HepG2 (cell line): ENCODE results near the gene ATP4A. TPM values are rescaled to one million over a fixed set of nuclear protein-coding genes. Genes with fewer than 3 reads are reported as not detected.

Experiments used
- HMG20A ChIP-seq: IDR thresholded peaks from 2 replicates; pipeline ENCODE4 v1.6.1; 2016; ENCODE audit warnings: borderline replicate concordance
- JUN ChIP-seq: sonication (generic); formaldehyde crosslinking; IDR thresholded peaks from 2 replicates; pipeline ENCODE4 v1.4.0; 2020; ENCODE audit warnings: mild to moderate bottlenecking, missing genetic modification reagents
- KDM1A ChIP-seq: IDR thresholded peaks from 2 replicates; pipeline ENCODE4 v1.6.1; 2016; ENCODE audit warnings: missing compliant biosample characterization
- MAX ChIP-seq: IDR thresholded peaks from 2 replicates; pipeline ENCODE4 v1.6.1; 2012; ENCODE audit warnings: inconsistent platforms
- MED1 ChIP-seq: sonication (generic); formaldehyde crosslinking; IDR thresholded peaks from 2 replicates; pipeline ENCODE4 v1.4.0; 2020; ENCODE audit warnings: missing genetic modification reagents
- MLX ChIP-seq: IDR thresholded peaks from 2 replicates; pipeline ENCODE4 v1.6.1; 2016
- MYPOP ChIP-seq: sonication (generic); formaldehyde crosslinking; IDR thresholded peaks from 2 replicates; pipeline ENCODE4 v1.8.1; 2023; ENCODE audit warnings: mild to moderate bottlenecking, moderate library complexity, missing genetic modification reagents
- NR2C2 ChIP-seq: sonication (generic); formaldehyde crosslinking; IDR thresholded peaks from 2 replicates; pipeline ENCODE4 v1.4.0; 2020; ENCODE audit warnings: missing genetic modification reagents, mild to moderate bottlenecking, moderate library complexity, borderline replicate concordance
- RCOR2 ChIP-seq: IDR thresholded peaks from 2 replicates; pipeline ENCODE4 v1.6.1; 2016; ENCODE audit warnings: missing biosample characterization, missing genetic modification reagents
- SKI ChIP-seq: fragments of 450-650 bp; IDR thresholded peaks from one replicate; pipeline ENCODE4 v1.6.1; 2018; ENCODE audit warnings: mild to moderate bottlenecking; ENCODE audit not compliant: partially characterized antibody
- TBX2 ChIP-seq: sonication (generic); formaldehyde crosslinking; IDR thresholded peaks from 2 replicates; pipeline ENCODE4 v1.5.0; 2020; ENCODE audit warnings: missing genetic modification reagents, mild to moderate bottlenecking, borderline replicate concordance
- TCF7L2 ChIP-seq: IDR thresholded peaks from 2 replicates; pipeline ENCODE4 v1.6.1; 2011; ENCODE audit warnings: mild to moderate bottlenecking, low read depth, low read length, moderate library complexity
- THAP8 ChIP-seq: sonication (generic); formaldehyde crosslinking; IDR thresholded peaks from 2 replicates; pipeline ENCODE4 v1.5.1; 2020; ENCODE audit warnings: missing genetic modification reagents, mild to moderate bottlenecking, borderline replicate concordance
- TIGD3 ChIP-seq: sonication (generic); formaldehyde crosslinking; IDR thresholded peaks from 2 replicates; pipeline ENCODE4 v1.5.1; 2020; ENCODE audit warnings: mild to moderate bottlenecking, missing genetic modification reagents, borderline replicate concordance
- TRIM24 ChIP-seq: sonication (generic); formaldehyde crosslinking; IDR thresholded peaks from 2 replicates; pipeline ENCODE4 v1.8.0; 2022; ENCODE audit warnings: mild to moderate bottlenecking, missing genetic modification reagents
- U2AF2 ChIP-seq: fragments of 200-400 bp; formaldehyde crosslinking; IDR thresholded peaks from 2 replicates; pipeline ENCODE4 v1.6.1; 2017; ENCODE audit warnings: low read depth, mild to moderate bottlenecking, low read length
- ZC3H13 ChIP-seq: sonication (generic); formaldehyde crosslinking; IDR thresholded peaks from 2 replicates; pipeline ENCODE4 v1.8.1; 2023; ENCODE audit warnings: mild to moderate bottlenecking, missing genetic modification reagents, moderate library complexity
- ZFAT ChIP-seq: sonication (generic); formaldehyde crosslinking; conservative IDR thresholded peaks from 2 replicates; pipeline ENCODE4 v1.8.1; 2023; ENCODE audit warnings: missing genetic modification reagents, inconsistent platforms
- ZFP91 ChIP-seq: sonication (generic); formaldehyde crosslinking; IDR thresholded peaks from 2 replicates; pipeline ENCODE4 v1.9.0; 2022; ENCODE audit warnings: missing genetic modification reagents, mild to moderate bottlenecking, borderline replicate concordance
- ZNF121 ChIP-seq: sonication (generic); formaldehyde crosslinking; IDR thresholded peaks from 2 replicates; pipeline ENCODE4 v1.5.0; 2020; ENCODE audit warnings: mild to moderate bottlenecking, missing genetic modification reagents
- ZNF232 ChIP-seq: sonication (generic); formaldehyde crosslinking; IDR thresholded peaks from 2 replicates; pipeline ENCODE4 v1.4.0; 2020; ENCODE audit warnings: missing genetic modification reagents, borderline replicate concordance
- ZNF253 ChIP-seq: sonication (generic); formaldehyde crosslinking; IDR thresholded peaks from 2 replicates; pipeline ENCODE4 v1.8.0; 2022; ENCODE audit warnings: mild to moderate bottlenecking, missing genetic modification reagents, borderline replicate concordance
- ZNF564 ChIP-seq: sonication (generic); formaldehyde crosslinking; IDR thresholded peaks from 2 replicates; pipeline ENCODE4 v1.8.1; 2023; ENCODE audit warnings: mild to moderate bottlenecking, missing genetic modification reagents
- ZNF619 ChIP-seq: sonication (generic); formaldehyde crosslinking; IDR thresholded peaks from 2 replicates; pipeline ENCODE4 v1.4.0; 2020; ENCODE audit warnings: mild to moderate bottlenecking, missing genetic modification reagents
- polyA plus RNA-seq, 8 experiments: library from polyadenylated mRNA; depleted of rRNA in 3 of 8; stranded (reverse) in 7 of 8; unstranded in 1 of 8; fragments of >200 nt; fragmentation: Illumina TruSeq in 4 of 8; extraction: Trizol in 4 of 8; gene quantifications; 2 replicates each; pipeline versions ENCODE4 v1.2.1 to v1.2.3, GENCODE V29; 2011 to 2016; ENCODE audit warnings: low read depth in 4 of 8, missing spikeins in 1 of 8, mixed read lengths in 1 of 8; ENCODE audit not compliant: insufficient read depth in 1 of 8
- total RNA-seq, 5 experiments: library from RNA; depleted of rRNA; stranded (reverse); fragments of >200 nt; fragmentation: Illumina TruSeq; extraction: Trizol; gene quantifications; 2 replicates each; pipeline ENCODE4 v1.2.3, GENCODE V29; 2016; ENCODE audit warnings: low read depth in 1 of 5

The ATP4A gene
- total and polyA plus RNA-seq, 2 of the 13 experiments (the other 11 are each of a cell fraction or from before 2014, with no cell fraction given), result 0.08 to 0.11 TPM

GRCh38 chr19:35569281-35569781 is 5.9 kb upstream of the ATP4A start (continued):
- TF ChIP-seq TIGD3 (no peak), ZNF253 (CRISPR knock-in tag) (no peak), ZC3H13 (CRISPR knock-in tag) (no peak), ZFAT (CRISPR knock-in tag) (no peak), ZFP91 (CRISPR knock-in tag) (peak; percentile 73), MLX (CRISPR knock-in tag) (peak; percentile 58; the same call in 1 of the 2 replicates), TRIM24 (CRISPR knock-in tag) (no peak), U2AF2 (no peak), MAX (peak; percentile 41; the same call in 1 of the 2 replicates), HMG20A (CRISPR knock-in tag) (peak; percentile 43; the same call in 1 of the 2 replicates), NR2C2 (CRISPR knock-in tag) (peak; percentile 84), MED1 (peak; percentile 53; the same call in 1 of the 2 replicates), MYPOP (no peak), ZNF121 (CRISPR knock-in tag) (no peak), JUN (CRISPR knock-in tag) (0 out of 2 replicates have a peak, but pooled peaks have one; percentile 29), SKI (peak; percentile 45), TCF7L2 (peak; percentile 28; the same call in 1 of the 2 replicates), KDM1A (CRISPR knock-in tag) (peak; percentile 70; the same call in 1 of the 2 replicates), ZNF619 (CRISPR knock-in tag) (no peak), TBX2 (CRISPR knock-in tag) (peak; percentile 95), THAP8 (CRISPR knock-in tag) (no peak), ZNF232 (CRISPR knock-in tag) (no peak), RCOR2 (CRISPR knock-in tag) (peak; percentile 57; the same call in 1 of the 2 replicates), ZNF564 (CRISPR knock-in tag) (peak; percentile 61; the same call in 1 of the 2 replicates)
